K562 (cell line): ENCODE measurements around the gene ZNF548. TPM values are rescaled to one million over a fixed set of nuclear protein-coding genes. Genes with fewer than 3 reads are reported as not detected.

Experiments used
- ATAC-seq: fragments of 200-7000 bp; cut with Tn5 transposase; 3 replicates; pipeline ENCODE4 v1.9.1; 2020; ENCODE audit warnings: moderate library complexity
- BruUV-seq: library from RNA; stranded (reverse); fragments of 400-500 nt; replicated peaks from 2 replicates; lab custom pipeline; 2021; lab: Mats Ljungman, UMichigan
- CTCF ChIA-PET: fragments of 300-600 bp; formaldehyde crosslinking; extraction: SDS; loops from one replicate; lab custom pipeline; 2021; ENCODE audit warnings: low intra/inter-chr PET ratio; lab: Yijun Ruan, JAX
- POLR2A ChIA-PET: fragments of 300-600, 350-650 bp; sonication (Branson Sonifier 250); formaldehyde crosslinking; extraction: SDS; loops from one replicate; lab custom pipeline; 2021; ENCODE audit warnings: antibody characterized with exemption, inconsistent platforms; lab: Yijun Ruan, JAX
- DNase-seq, 4 experiments: peaks; one replicate each; pipeline versions ENCODE4 v3.0.0 to v3.0.0-alpha.2; 2011 to 2018; ENCODE audit warnings: low spot score in 3 of 4, mixed read lengths in 3 of 4; ENCODE audit errors: extremely low read depth in 1 of 4
- FAIRE-seq: peaks from 2 replicates; lab custom pipeline; 2011; peaks lifted over from hg19 to GRCh38; lab: Jason Lieb, UNC
- H2AFZ ChIP-seq: 2 replicates; pipeline ENCODE4 v1.6.0; 2011; ENCODE audit warnings: low read depth, low read length, control low read depth, inconsistent platforms
- H3K27ac ChIP-seq: fragments of 200-600 bp; 3 replicates; pipeline ENCODE4 v1.8.0; 2011; ENCODE audit warnings: low read depth, mild to moderate bottlenecking, control low read depth, inconsistent platforms, low read length, moderate library complexity, mixed read lengths; ENCODE audit errors: extremely low read depth
- H3K27me3 ChIP-seq, 2 experiments: fragments of 300-600 bp in 1 of 2; 2 replicates in 1 of 2; 3 replicates in 1 of 2; pipeline versions ENCODE4 v1.6.0 to v1.8.0; 2011; ENCODE audit warnings: inconsistent platforms in 2 of 2, low read length in 2 of 2, mild to moderate bottlenecking in 1 of 2, mixed read lengths in 1 of 2, moderate library complexity in 1 of 2; ENCODE audit not compliant: control insufficient read depth in 2 of 2, insufficient read depth in 2 of 2
- H3K36me3 ChIP-seq: fragments of 300-600 bp; 3 replicates; pipeline ENCODE4 v1.8.0; 2011; ENCODE audit warnings: mild to moderate bottlenecking, low read length, inconsistent platforms; ENCODE audit not compliant: control insufficient read depth, insufficient read depth
- H3K4me1 ChIP-seq, 2 experiments: fragments of 200-600 bp in 1 of 2; replicated peaks in 1 of 2; 2 replicates in 1 of 2; 3 replicates in 1 of 2; pipeline versions ENCODE4 v1.5.1 to v1.8.0; 2011; ENCODE audit warnings: inconsistent platforms in 2 of 2, low read length in 2 of 2, mild to moderate bottlenecking in 1 of 2, mixed read lengths in 1 of 2, moderate library complexity in 1 of 2; ENCODE audit not compliant: control insufficient read depth in 2 of 2, insufficient read depth in 2 of 2
- H3K4me2 ChIP-seq: 2 replicates; pipeline ENCODE4 v1.6.1; 2011; ENCODE audit warnings: low read length, control low read depth, inconsistent platforms, mixed read lengths; ENCODE audit not compliant: insufficient read depth
- H3K4me3 ChIP-seq: fragments of 200-600 bp; sonication (generic), shearing (Covaris generic); 2 replicates; pipeline ENCODE4 v1.5.1; 2016; ENCODE audit warnings: control low read depth, inconsistent platforms
- H3K79me2 ChIP-seq: fragments of 200-600 bp; 3 replicates; pipeline ENCODE4 v1.8.0; 2011; ENCODE audit warnings: low read length, inconsistent platforms; ENCODE audit not compliant: control insufficient read depth, insufficient read depth
- H3K9ac ChIP-seq, 2 experiments: 2 replicates each; pipeline versions ENCODE4 v1.6.0 to v1.6.1; 2011; ENCODE audit warnings: low read depth in 2 of 2, low read length in 2 of 2, control low read depth in 1 of 2, inconsistent platforms in 1 of 2, mild to moderate bottlenecking in 1 of 2, mixed read lengths in 1 of 2; ENCODE audit not compliant: insufficient read depth in 1 of 2
- H3K9me1 ChIP-seq: one replicate; pipeline ENCODE4 v1.6.0; 2011; ENCODE audit warnings: inconsistent platforms, mild to moderate bottlenecking, low read length, moderate library complexity; ENCODE audit not compliant: control insufficient read depth, insufficient read depth
- H3K9me3 ChIP-seq: replicated peaks from 2 replicates; pipeline ENCODE4 v1.5.1; 2011; ENCODE audit warnings: low read depth, low read length, inconsistent platforms; ENCODE audit not compliant: control insufficient read depth, insufficient read depth
- H4K20me1 ChIP-seq: replicated peaks from 2 replicates; pipeline ENCODE4 v1.6.1; 2011; ENCODE audit warnings: low read length, inconsistent platforms, mixed read lengths; ENCODE audit not compliant: control insufficient read depth, insufficient read depth
- BACH1 ChIP-seq: fragments of 200-800 bp; sonication (Bioruptor generic); IDR thresholded peaks from 2 replicates; pipeline ENCODE4 v1.6.1; 2016; ENCODE audit warnings: missing genetic modification characterization, missing compliant biosample characterization
- BRF1 ChIP-seq: IDR thresholded peaks from 3 replicates; pipeline ENCODE4 v1.6.1; 2011; ENCODE audit warnings: borderline replicate concordance, mild to moderate bottlenecking; ENCODE audit not compliant: insufficient read length; ENCODE audit errors: extremely low read depth
- MCM5 ChIP-seq: fragments of 450-650 bp; IDR thresholded peaks from 2 replicates; pipeline ENCODE4 v1.6.1; 2016; ENCODE audit warnings: low read depth
- MEF2D ChIP-seq: conservative IDR thresholded peaks from 2 replicates; pipeline ENCODE4 v1.6.1; 2016; ENCODE audit warnings: low read depth, missing genetic modification characterization, missing compliant biosample characterization
- MYBL2 ChIP-seq, 2 experiments: fragments of 450-650 bp in 1 of 2; sonication (generic) in 1 of 2; formaldehyde crosslinking in 1 of 2; IDR thresholded peaks; 2 replicates each; pipeline versions ENCODE4 v1.6.1 to v1.8.1; 2017 to 2022; ENCODE audit warnings: borderline replicate concordance in 1 of 2, inconsistent platforms in 1 of 2, low read depth in 1 of 2, mild to moderate bottlenecking in 1 of 2, missing genetic modification reagents in 1 of 2, moderate library complexity in 1 of 2
- STAG1 ChIP-seq: sonication (generic); formaldehyde crosslinking; IDR thresholded peaks from 2 replicates; pipeline ENCODE4 v1.5.0; 2020; ENCODE audit warnings: missing genetic modification reagents, borderline replicate concordance
- ZNF740 ChIP-seq, 3 experiments: fragments of 200-800 bp in 1 of 3; sonication (Bioruptor generic) in 1 of 3; sonication (generic) in 1 of 3; formaldehyde crosslinking in 1 of 3; IDR thresholded peaks; 2 replicates each; pipeline versions ENCODE4 v1.6.1 to v1.8.0; 2016 to 2022; ENCODE audit warnings: mild to moderate bottlenecking in 2 of 3, missing compliant biosample characterization in 2 of 3, missing genetic modification characterization in 2 of 3, missing genetic modification reagents in 1 of 3
- WGBS: fragments of 100-300 bp; shearing (Covaris generic); methylation state at CpG from one replicate; pipeline ENCODE4 v1.1.6; 2016; ENCODE audit warnings: low coverage, mixed read lengths; ENCODE audit not compliant: insufficient coverage; ENCODE audit errors: missing lambda C conversion rate; 5-methylcytosine and 5-hydroxymethylcytosine counted together
- in situ Hi-C: fragments of 300-500 bp; cut with MboI; formaldehyde crosslinking; loops from 4 replicates; pipeline ENCODE4 v1.15.0; 2018; ENCODE audit warnings: inconsistent platforms, mixed read lengths
- intact Hi-C: fragments of 100-400 bp; cut with micrococcal nuclease; formaldehyde crosslinking; loops from 2 replicates; pipeline ENCODE4 v1.14.2; 2022
- polyA plus RNA-seq, 8 experiments: library from polyadenylated mRNA; depleted of rRNA in 4 of 8; stranded (reverse) in 5 of 8; unstranded in 3 of 8; fragments of >200 nt; fragmentation: Nextera tagmentation in 2 of 8; fragmentation: Illumina TruSeq in 1 of 8; extraction: Ambion mirVana in 2 of 8; extraction: Trizol in 1 of 8; gene quantifications; 2 replicates each; pipeline versions ENCODE4 v1.2.1 to v1.2.3, GENCODE V29; 2011 to 2014; ENCODE audit warnings: inconsistent platforms in 1 of 8, missing spikeins in 1 of 8
- total RNA-seq, 7 experiments: library from RNA; depleted of rRNA in 6 of 7; stranded (reverse); fragments of >200 nt in 6 of 7; fragmentation: Illumina TruSeq in 2 of 7; extraction: Trizol in 2 of 7; gene quantifications; 2 replicates each; pipeline versions ENCODE4 v1.2.1 to v1.2.3, GENCODE V29; 2011 to 2021; ENCODE audit warnings: low replicate concordance in 1 of 7

The ZNF548 gene
- total and polyA plus RNA-seq, 9 of the 15 experiments (the other 6 are each of a cell fraction or from before 2014, with no cell fraction given): 1.5 to 8.7 (median 4.5) TPM

GRCh38 chr19:57389194-57389729 is 392 bp upstream of the ZNF548 start (continued):
- no peak for TF ChIP-seq BRF1
- no peak for TF ChIP-seq ZNF740 (CRISPR knock-in tag; IDR thresholded peaks at IDR 0.05)
- no peak for TF ChIP-seq ZNF740 (tag; IDR thresholded peaks at IDR 0.05)
- no peak for TF ChIP-seq STAG1 (CRISPR knock-in tag)
- TF ChIP-seq MEF2D (tag): no peak
- TF ChIP-seq BACH1 (tag): 0 out of 2 replicates have a peak, but pooled peaks have one; percentile 36
- no peak for TF ChIP-seq MCM5

- no peak overlapping the region for H3K4me3 ChIP-seq
- ATAC-seq (no peak), FAIRE-seq (no peak), DNase-seq (no peak)
- no peak overlapping the region for H3K27ac ChIP-seq
- H2AFZ ChIP-seq: no peak overlapping the region
- in situ Hi-C loops (no loop called here), intact Hi-C loops (no loop called here)
- no peaks in the 10 kb centered on the region; a peak in 1 of 5 replicates for H3K4me1 ChIP-seq
- peaks cover 17% of the 10 kb centered on the region for H3K79me2 ChIP-seq
- no peaks in the 10 kb centered on the region for H3K9me1 ChIP-seq
- no peaks in the 10 kb centered on the region for H3K27me3 ChIP-seq
- H4K20me1 ChIP-seq: no peaks in the 10 kb centered on the region
- BruUV-seq: no TSS peak
- peaks cover 6% of the 10 kb centered on the region; the same call in 1 of the 2 replicates for H3K9me3 ChIP-seq
- WGBS: 11% methylated on average over 5 of the region's 5 CpGs
- peaks cover 15% of the 10 kb centered on the region; the same call in 1 of the 3 replicates for H3K36me3 ChIP-seq
- H3K4me2 ChIP-seq: no peak overlapping the region
- no peak overlapping the region for H3K9ac ChIP-seq
- POLR2A ChIA-PET: no interaction called here
- TF ChIP-seq MYBL2 (IDR thresholded peaks at IDR 0.05; ENCODE audit: low read depth): no peak
- TF ChIP-seq MYBL2 (CRISPR knock-in tag; IDR thresholded peaks at IDR 0.05; ENCODE audit: borderline replicate concordance): no peak
- CTCF ChIA-PET: no interaction called here
These were observed 6.1 kb downstream of the ZNF548 start for GRCh38 chr19:57395710-57396109.
